ENCODE results near the gene TMEM163.
"Not testable (repeated sequence)": the region's sequence is repeated elsewhere in the genome, so short reads cannot be mapped to it uniquely, and the experiment has no call there.

TMEM163 gene

GRCh38 chr2:134634054-134634753 lies 84.6 kb downstream of the TMEM163 start:
- H3K4me3 ChIP-seq (ENCODE audit: low read depth, low read length) = no peak overlapping the region
- no peaks in the 10 kb centered on the region for H3K36me3 ChIP-seq (ENCODE audit: control insufficient read depth, insufficient read depth, low read length)
- H3K27ac ChIP-seq (ENCODE audit: low read depth, low read length) = no peak overlapping the region
- no peaks in the 10 kb centered on the region for H3K4me1 ChIP-seq (ENCODE audit: control insufficient read depth, insufficient read depth, low read length)
- H3K9ac ChIP-seq (ENCODE audit: low read length) = no peak overlapping the region
- no peaks in the 10 kb centered on the region for H3K9me3 ChIP-seq (ENCODE audit: control insufficient read depth, insufficient read depth, low read depth, low read length)
- no peaks in the 10 kb centered on the region for H3K27me3 ChIP-seq (ENCODE audit: control insufficient read depth, insufficient read depth, low read length)

DNA sequence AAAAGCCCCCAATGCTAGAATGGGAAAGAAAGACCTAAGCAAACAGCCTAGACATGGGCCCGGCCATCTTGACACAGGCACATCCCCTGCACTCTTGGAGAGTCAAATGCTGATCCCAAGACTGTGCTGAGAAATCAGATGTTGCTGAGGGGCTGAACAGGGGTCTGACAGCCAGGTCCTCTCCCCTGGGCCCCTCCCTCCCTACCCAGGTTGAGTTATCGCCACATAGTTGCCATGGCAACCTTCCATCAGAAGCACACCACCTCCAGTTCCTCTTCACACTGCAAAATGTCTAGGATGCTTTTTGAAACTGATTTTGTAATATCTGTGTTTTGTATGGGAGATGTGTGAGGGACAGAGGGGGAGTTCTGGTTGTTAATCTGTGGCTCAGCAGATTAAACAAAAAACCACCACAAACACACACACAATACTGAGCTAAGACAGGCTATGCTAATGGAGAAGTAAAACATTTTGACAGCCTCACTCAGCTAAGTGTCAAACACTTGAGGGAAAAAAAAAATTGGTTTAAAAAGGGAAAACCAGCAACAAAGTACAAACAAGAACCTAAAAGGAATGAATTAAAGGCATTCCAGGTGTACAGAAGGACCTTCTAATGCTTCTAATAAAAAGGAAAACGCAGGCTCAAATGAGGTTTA lies 88.2 kb downstream of the TMEM163 start:
- no peak overlapping the region for H3K27ac ChIP-seq (ENCODE audit: low read depth, low read length)
- no peak overlapping the region for H3K9ac ChIP-seq (ENCODE audit: low read length)
- H3K27me3 ChIP-seq (ENCODE audit: control insufficient read depth, insufficient read depth, low read length) = no peaks in the 10 kb centered on the region
- H3K36me3 ChIP-seq (ENCODE audit: control insufficient read depth, insufficient read depth, low read length) = no peaks in the 10 kb centered on the region
- H3K9me3 ChIP-seq (ENCODE audit: control insufficient read depth, insufficient read depth, low read depth, low read length) = no peaks in the 10 kb centered on the region
- no peak overlapping the region for H3K4me3 ChIP-seq (ENCODE audit: low read depth, low read length)
- no peaks in the 10 kb centered on the region for H3K4me1 ChIP-seq (ENCODE audit: control insufficient read depth, insufficient read depth, low read length)

DNA sequence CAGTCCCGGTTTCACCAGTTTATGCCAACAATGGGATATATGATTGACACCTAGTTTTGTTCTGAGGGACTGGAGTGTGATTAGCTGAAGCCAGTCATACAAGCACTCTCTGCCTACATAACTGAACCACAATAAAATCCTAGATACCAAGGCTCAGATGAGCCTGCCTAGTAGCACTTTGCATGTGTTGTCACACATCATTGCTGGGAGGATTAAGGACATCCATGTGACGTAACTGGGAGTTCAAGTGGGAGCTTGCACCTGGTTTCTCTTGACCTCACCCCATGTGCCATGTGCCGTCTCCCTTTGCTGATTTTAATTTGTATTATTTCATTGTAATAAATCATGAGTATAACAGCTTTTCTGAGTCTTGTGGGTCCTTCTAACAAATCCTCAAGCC lies 90.3 kb downstream of the TMEM163 start:
- no peaks in the 10 kb centered on the region for H3K27me3 ChIP-seq (ENCODE audit: control insufficient read depth, insufficient read depth, low read length)
- no peaks in the 10 kb centered on the region for H3K36me3 ChIP-seq (ENCODE audit: control insufficient read depth, insufficient read depth, low read length)
- no peak overlapping the region for H3K27ac ChIP-seq (ENCODE audit: low read depth, low read length)
- no peak overlapping the region for H3K9ac ChIP-seq (ENCODE audit: low read length)
- no peak overlapping the region for H3K4me3 ChIP-seq (ENCODE audit: low read depth, low read length)
- H3K9me3 ChIP-seq (ENCODE audit: control insufficient read depth, insufficient read depth, low read depth, low read length) = no peaks in the 10 kb centered on the region
- no peaks in the 10 kb centered on the region for H3K4me1 ChIP-seq (ENCODE audit: control insufficient read depth, insufficient read depth, low read length)

DNA sequence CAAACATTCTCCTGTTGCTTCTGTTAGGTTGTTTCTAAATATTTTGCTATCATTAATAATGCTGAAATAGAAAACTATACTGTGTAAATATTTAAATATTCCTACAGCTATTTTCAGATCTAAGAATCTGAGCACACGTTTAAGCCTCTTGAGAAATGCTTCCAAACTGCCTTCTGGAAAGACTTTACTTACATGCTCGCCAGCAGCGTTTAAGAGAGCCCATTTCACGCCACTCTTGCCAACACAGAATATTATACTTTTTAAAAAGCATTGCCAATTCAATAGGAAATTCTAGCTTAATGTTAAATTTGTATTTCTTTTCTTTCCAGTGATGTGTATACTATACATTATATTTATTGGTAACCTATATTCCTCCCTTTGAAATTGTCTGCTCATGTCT lies 92.0 kb downstream of the TMEM163 start:
- Histone ChIP-seq H3K27me3 (ENCODE audit: control insufficient read depth, insufficient read depth, low read length) (no peaks in the 10 kb centered on the region), H3K4me3 (ENCODE audit: low read depth, low read length) (no peak overlapping the region), H3K36me3 (ENCODE audit: control insufficient read depth, insufficient read depth, low read length) (no peaks in the 10 kb centered on the region), H3K9ac (ENCODE audit: low read length) (no peak overlapping the region), H3K4me1 (ENCODE audit: control insufficient read depth, insufficient read depth, low read length) (no peaks in the 10 kb centered on the region), H3K27ac (ENCODE audit: low read depth, low read length) (no peak overlapping the region), H3K9me3 (ENCODE audit: control insufficient read depth, insufficient read depth, low read depth, low read length) (no peaks in the 10 kb centered on the region)

DNA sequence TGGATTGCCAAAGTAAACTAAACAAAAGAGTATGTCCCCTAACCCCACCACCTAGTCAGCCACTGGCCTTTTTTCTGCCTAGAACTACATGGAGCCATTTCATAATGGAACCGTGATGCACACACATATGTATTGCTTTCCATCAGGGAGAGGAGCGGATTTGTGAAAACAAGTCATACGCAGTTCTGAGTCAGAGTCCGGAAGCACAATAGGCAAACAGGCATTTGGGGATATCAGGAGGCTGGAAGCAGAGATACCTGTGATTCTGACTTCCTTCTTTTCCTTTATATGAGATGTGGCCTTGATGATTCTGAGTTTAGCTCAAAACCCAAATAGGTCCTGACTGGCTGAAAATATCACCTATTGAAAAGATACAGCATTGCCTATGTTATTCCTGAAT lies 93.5 kb downstream of the TMEM163 start:
- H3K4me1 ChIP-seq (ENCODE audit: control insufficient read depth, insufficient read depth, low read length) = no peaks in the 10 kb centered on the region
- H3K9ac ChIP-seq (ENCODE audit: low read length) = no peak overlapping the region
- no peak overlapping the region for H3K27ac ChIP-seq (ENCODE audit: low read depth, low read length)
- H3K9me3 ChIP-seq (ENCODE audit: control insufficient read depth, insufficient read depth, low read depth, low read length) = no peaks in the 10 kb centered on the region
- H3K27me3 ChIP-seq (ENCODE audit: control insufficient read depth, insufficient read depth, low read length) = no peaks in the 10 kb centered on the region
- H3K36me3 ChIP-seq (ENCODE audit: control insufficient read depth, insufficient read depth, low read length) = no peaks in the 10 kb centered on the region
- H3K4me3 ChIP-seq (ENCODE audit: low read depth, low read length) = no peak overlapping the region

DNA sequence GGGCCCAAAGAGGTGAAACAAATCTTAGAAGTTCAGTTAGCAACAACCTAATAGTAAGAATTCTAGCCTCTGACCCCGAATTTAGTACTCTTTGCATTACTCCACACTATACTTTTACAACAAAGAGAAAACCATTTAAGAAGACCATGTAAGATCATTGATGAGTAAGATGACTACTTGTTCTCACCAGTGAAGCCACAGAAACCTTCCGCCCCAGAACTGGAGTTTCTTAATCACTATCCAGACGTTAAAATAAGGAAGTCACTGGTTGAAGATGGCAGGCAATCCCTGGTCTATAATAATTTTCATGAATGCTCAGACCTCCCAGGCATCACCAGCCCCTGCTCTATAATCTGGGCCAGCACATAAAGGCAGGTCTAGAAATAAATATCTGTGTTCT lies 95.0 kb downstream of the TMEM163 start:
- H3K4me1 ChIP-seq (ENCODE audit: control insufficient read depth, insufficient read depth, low read length) = no peaks in the 10 kb centered on the region
- peaks cover 6% of the 10 kb centered on the region for H3K9me3 ChIP-seq (ENCODE audit: control insufficient read depth, insufficient read depth, low read depth, low read length)
- no peak overlapping the region for H3K4me3 ChIP-seq (ENCODE audit: low read depth, low read length)
- H3K27ac ChIP-seq (ENCODE audit: low read depth, low read length) = no peak overlapping the region
- no peaks in the 10 kb centered on the region for H3K36me3 ChIP-seq (ENCODE audit: control insufficient read depth, insufficient read depth, low read length)
- no peaks in the 10 kb centered on the region for H3K27me3 ChIP-seq (ENCODE audit: control insufficient read depth, insufficient read depth, low read length)
- no peak overlapping the region for H3K9ac ChIP-seq (ENCODE audit: low read length)

- Histone ChIP-seq H3K27ac (ENCODE audit: low read depth, low read length) (no peak overlapping the region), H3K27me3 (ENCODE audit: control insufficient read depth, insufficient read depth, low read length) (no peaks in the 10 kb centered on the region), H3K4me3 (ENCODE audit: low read depth, low read length) (no peak overlapping the region), H3K9me3 (ENCODE audit: control insufficient read depth, insufficient read depth, low read depth, low read length) (peaks cover 6% of the 10 kb centered on the region), H3K9ac (ENCODE audit: low read length) (no peak overlapping the region), H3K4me1 (ENCODE audit: control insufficient read depth, insufficient read depth, low read length) (no peaks in the 10 kb centered on the region), H3K36me3 (ENCODE audit: control insufficient read depth, insufficient read depth, low read length) (no peaks in the 10 kb centered on the region)
These were observed 95.8 kb downstream of the TMEM163 start for GRCh38 chr2:134623046-134623445.

GRCh38 chr2:134621939-134622705 lies 96.7 kb downstream of the TMEM163 start:
- Histone ChIP-seq H3K4me1 (ENCODE audit: control insufficient read depth, insufficient read depth, low read length) (no peaks in the 10 kb centered on the region), H3K9me3 (ENCODE audit: control insufficient read depth, insufficient read depth, low read depth, low read length) (peaks cover 6% of the 10 kb centered on the region), H3K36me3 (ENCODE audit: control insufficient read depth, insufficient read depth, low read length) (no peaks in the 10 kb centered on the region), H3K27me3 (ENCODE audit: control insufficient read depth, insufficient read depth, low read length) (no peaks in the 10 kb centered on the region), H3K9ac (ENCODE audit: low read length) (no peak overlapping the region), H3K4me3 (ENCODE audit: low read depth, low read length) (no peak overlapping the region), H3K27ac (ENCODE audit: low read depth, low read length) (no peak overlapping the region)

GRCh38 chr2:134619250-134619649 lies 99.5 kb downstream of the TMEM163 start:
- H3K4me3 ChIP-seq (ENCODE audit: low read depth, low read length) = no peak overlapping the region
- H3K9ac ChIP-seq (ENCODE audit: low read length) = no peak overlapping the region
- H3K9me3 ChIP-seq (ENCODE audit: control insufficient read depth, insufficient read depth, low read depth, low read length) = peaks cover 6% of the 10 kb centered on the region
- no peaks in the 10 kb centered on the region for H3K36me3 ChIP-seq (ENCODE audit: control insufficient read depth, insufficient read depth, low read length)
- H3K4me1 ChIP-seq (ENCODE audit: control insufficient read depth, insufficient read depth, low read length) = no peaks in the 10 kb centered on the region
- no peaks in the 10 kb centered on the region for H3K27me3 ChIP-seq (ENCODE audit: control insufficient read depth, insufficient read depth, low read length)
- H3K27ac ChIP-seq (ENCODE audit: low read depth, low read length) = no peak overlapping the region

- not testable (repeated sequence) for H3K9me3 ChIP-seq (ENCODE audit: control insufficient read depth, insufficient read depth, low read depth, low read length); H3K27me3 ChIP-seq (ENCODE audit: control insufficient read depth, insufficient read depth, low read length); H3K9ac ChIP-seq (ENCODE audit: low read length); H3K36me3 ChIP-seq (ENCODE audit: control insufficient read depth, insufficient read depth, low read length); H3K27ac ChIP-seq (ENCODE audit: low read depth, low read length); H3K4me1 ChIP-seq (ENCODE audit: control insufficient read depth, insufficient read depth, low read length); H3K4me3 ChIP-seq (ENCODE audit: low read depth, low read length)
These were observed 103.3 kb downstream of the TMEM163 start for GRCh38 chr2:134615480-134615879.

DNA sequence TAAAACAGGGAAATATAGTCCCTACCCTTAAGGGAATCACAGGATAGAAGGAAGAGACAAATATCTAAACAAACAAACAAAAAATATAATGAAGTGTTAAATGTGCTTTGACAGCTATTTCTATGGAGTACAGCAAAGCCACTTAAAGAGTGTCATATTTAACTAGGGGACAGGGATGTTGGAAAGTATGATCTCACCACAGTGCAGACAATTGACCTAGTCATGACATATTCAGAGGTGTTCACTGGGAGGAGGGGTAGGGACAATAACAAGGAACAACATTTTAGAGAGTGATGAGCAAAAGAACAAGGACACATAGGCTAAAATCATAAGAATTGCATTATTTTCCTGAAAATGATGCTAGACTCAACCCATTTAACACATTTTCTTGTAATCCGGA lies 107.5 kb downstream of the TMEM163 start:
- no peak overlapping the region for H3K4me3 ChIP-seq (ENCODE audit: low read depth, low read length)
- H3K27me3 ChIP-seq (ENCODE audit: control insufficient read depth, insufficient read depth, low read length) = no peaks in the 10 kb centered on the region

More for the DNA sequence above, 107.5 kb downstream of the TMEM163 start:
- no peaks in the 10 kb centered on the region for H3K9me3 ChIP-seq (ENCODE audit: control insufficient read depth, insufficient read depth, low read depth, low read length)
- H3K36me3 ChIP-seq (ENCODE audit: control insufficient read depth, insufficient read depth, low read length) = no peaks in the 10 kb centered on the region
- H3K4me1 ChIP-seq (ENCODE audit: control insufficient read depth, insufficient read depth, low read length) = no peaks in the 10 kb centered on the region
- H3K9ac ChIP-seq (ENCODE audit: low read length) = no peak overlapping the region
- no peak overlapping the region for H3K27ac ChIP-seq (ENCODE audit: low read depth, low read length)

Measured in HUES6 (cell line).